ENCODE data around the gene KCNJ6. TPM values are rescaled to one million over a fixed set of nuclear protein-coding genes. Genes with fewer than 3 reads are reported as not detected.

Gene KCNJ6
- total RNA-seq, 1 experiment from 2014 or later: 1.2 TPM

DNA sequence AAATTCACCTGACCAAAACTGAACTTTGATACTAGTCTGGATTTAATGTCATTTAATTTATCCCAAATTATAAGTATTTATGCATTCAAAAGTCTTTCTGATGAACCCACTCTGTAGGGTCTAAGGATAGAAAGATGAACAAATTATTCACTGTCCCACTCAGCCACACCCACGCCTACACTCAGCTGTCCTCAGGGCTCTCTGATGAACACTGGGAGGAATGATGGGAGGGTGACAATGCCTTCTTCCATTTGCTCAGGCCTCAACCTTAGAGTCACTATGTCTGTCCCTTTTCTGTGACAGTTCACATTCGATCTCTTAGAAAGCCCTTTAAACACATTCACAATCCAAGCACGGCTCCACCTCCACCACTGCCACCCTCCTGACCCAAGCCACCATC lies 41.8 kb downstream of the KCNJ6 start:
- Histone ChIP-seq H3K4me1 (ENCODE audit: insufficient read depth, low read length) (no peaks in the 10 kb centered on the region), H3K14ac (ENCODE audit: insufficient read depth, low read length) (no peak overlapping the region), H3K4ac (ENCODE audit: low read depth, low read length) (no peak overlapping the region), H3T11ph (ENCODE audit: low read length) (no peak overlapping the region), H3K56ac (ENCODE audit: insufficient read length, low read depth, low read length) (no peak overlapping the region), H3K9ac (ENCODE audit: extremely low read depth, insufficient read length, low read length) (no peak overlapping the region), H3K79me2 (ENCODE audit: insufficient read depth, low read length) (no peaks in the 10 kb centered on the region), H3K79me1 (ENCODE audit: insufficient read depth, low read depth, low read length, poor library complexity, severe bottlenecking) (no peaks in the 10 kb centered on the region), H2AK5ac (ENCODE audit: insufficient read length, low read length) (no peak overlapping the region), H3K27me3 (ENCODE audit: insufficient read depth, low read length) (no peaks in the 10 kb centered on the region), H4K91ac (ENCODE audit: insufficient read length, low read depth, low read length) (no peak overlapping the region), H2AFZ (ENCODE audit: low read length) (no peak overlapping the region), H4K8ac (replicated peaks; ENCODE audit: insufficient read length, low read depth, low read length) (no peak overlapping the region), H3K4me2 (ENCODE audit: insufficient read depth, insufficient read length, low read length) (no peak overlapping the region), H3K18ac (ENCODE audit: insufficient read length, low read depth, low read length) (no peak overlapping the region), H2BK5ac (ENCODE audit: insufficient read length, low read length) (no peak overlapping the region), H2BK12ac (ENCODE audit: insufficient read length, low read depth, low read length) (no peak overlapping the region), H3K9me3 (ENCODE audit: control insufficient read depth, low read depth, low read length) (no peaks in the 10 kb centered on the region), H4K5ac (ENCODE audit: insufficient read length, low read depth, low read length) (no peak overlapping the region), H3K27ac (ENCODE audit: insufficient read length, low read depth, low read length) (no peak overlapping the region), H2BK120ac (ENCODE audit: low read depth, low read length, poor library complexity, severe bottlenecking) (no peak overlapping the region), H2BK20ac (ENCODE audit: low read depth, low read length, poor library complexity, severe bottlenecking) (no peak overlapping the region), H3K23ac (ENCODE audit: insufficient read length, low read depth, low read length) (no peak overlapping the region), H2BK15ac (ENCODE audit: low read depth, low read length) (no peak overlapping the region), H3K23me2 (ENCODE audit: insufficient read length, low read depth, low read length, poor library complexity, severe bottlenecking) (no peaks in the 10 kb centered on the region), H4K20me1 (ENCODE audit: control insufficient read depth, insufficient read depth, insufficient read length) (no peaks in the 10 kb centered on the region)
- Mint-ChIP-seq H3K4me3 (no peak overlapping the region), H3K36me3 (ENCODE audit: insufficient read depth in 1 of 3, low read depth in 3 of 3) (no peaks in the 10 kb centered on the region), H3K9me3 (no peaks in the 10 kb centered on the region; a peak in 1 of 5 replicates), H3K27ac (no peak overlapping the region), H3K4me1 (0 out of 4 replicates have a peak, but pooled peaks cover 0 to 4% of the 10 kb centered on the region in 2 experiments), H3K27me3 (ENCODE audit: low read depth) (peaks cover 1% of the 10 kb centered on the region; the same call in 1 of the 2 replicates)
- DNase-seq: no peak
- TF ChIP-seq, protein P1, sequence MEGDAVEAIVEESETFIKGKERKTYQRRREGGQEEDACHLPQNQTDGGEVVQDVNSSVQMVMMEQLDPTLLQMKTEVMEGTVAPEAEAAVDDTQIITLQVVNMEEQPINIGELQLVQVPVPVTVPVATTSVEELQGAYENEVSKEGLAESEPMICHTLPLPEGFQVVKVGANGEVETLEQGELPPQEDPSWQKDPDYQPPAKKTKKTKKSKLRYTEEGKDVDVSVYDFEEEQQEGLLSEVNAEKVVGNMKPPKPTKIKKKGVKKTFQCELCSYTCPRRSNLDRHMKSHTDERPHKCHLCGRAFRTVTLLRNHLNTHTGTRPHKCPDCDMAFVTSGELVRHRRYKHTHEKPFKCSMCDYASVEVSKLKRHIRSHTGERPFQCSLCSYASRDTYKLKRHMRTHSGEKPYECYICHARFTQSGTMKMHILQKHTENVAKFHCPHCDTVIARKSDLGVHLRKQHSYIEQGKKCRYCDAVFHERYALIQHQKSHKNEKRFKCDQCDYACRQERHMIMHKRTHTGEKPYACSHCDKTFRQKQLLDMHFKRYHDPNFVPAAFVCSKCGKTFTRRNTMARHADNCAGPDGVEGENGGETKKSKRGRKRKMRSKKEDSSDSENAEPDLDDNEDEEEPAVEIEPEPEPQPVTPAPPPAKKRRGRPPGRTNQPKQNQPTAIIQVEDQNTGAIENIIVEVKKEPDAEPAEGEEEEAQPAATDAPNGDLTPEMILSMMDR (conservative IDR thresholded peaks at IDR 0.05): no peak
- no CpG with 5 or more reads among the region's 3 CpGs for WGBS (ENCODE audit: extremely low coverage, insufficient read length, low lambda C conversion rate)

Data from H9 (cell line).